Colon (tissue), 2 donors: ENCODE results near the gene CYP11A1.

ENCODE experiments used
- FAIRE-seq: peaks from 2 replicates; lab custom pipeline; 2012; peaks lifted over from hg19 to GRCh38; lab: Jason Lieb, UNC
- donor health status: control.
- donor health status: control.

The CYP11A1 gene

DNA sequence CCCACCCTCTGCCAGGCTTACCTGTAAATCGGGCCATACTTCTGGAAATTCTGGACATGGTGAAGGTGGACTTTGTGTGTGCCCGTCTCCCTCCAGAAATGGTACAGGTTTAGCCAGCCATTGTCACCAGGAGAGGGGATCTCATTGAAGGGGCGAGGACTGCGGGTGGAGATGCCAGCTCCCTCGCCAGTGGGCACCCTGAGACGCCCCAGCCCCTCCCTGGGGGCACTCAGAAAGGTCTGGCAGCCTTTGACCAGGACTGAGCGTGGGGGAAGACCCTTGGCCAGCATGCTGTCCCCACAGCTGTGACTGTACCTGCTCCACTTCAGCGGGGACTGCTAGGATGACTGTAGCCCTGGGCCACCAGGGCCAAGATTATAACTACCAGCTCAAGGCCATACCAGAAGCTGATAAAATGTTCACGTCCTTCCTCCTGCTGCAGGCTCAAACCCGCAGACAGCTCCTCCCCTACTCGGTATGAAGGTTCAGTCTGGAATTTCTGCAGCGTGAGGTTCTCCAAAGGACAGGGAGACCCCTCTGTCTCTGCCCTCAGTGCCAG, at the start of gene CYP11A1:
Gene CYP11A1 (minus strand): TSS at position 351 of the 559 bp plus-strand sequence. CDS start 61 bp downstream, at position 290.
- no peak for FAIRE-seq

DNA sequence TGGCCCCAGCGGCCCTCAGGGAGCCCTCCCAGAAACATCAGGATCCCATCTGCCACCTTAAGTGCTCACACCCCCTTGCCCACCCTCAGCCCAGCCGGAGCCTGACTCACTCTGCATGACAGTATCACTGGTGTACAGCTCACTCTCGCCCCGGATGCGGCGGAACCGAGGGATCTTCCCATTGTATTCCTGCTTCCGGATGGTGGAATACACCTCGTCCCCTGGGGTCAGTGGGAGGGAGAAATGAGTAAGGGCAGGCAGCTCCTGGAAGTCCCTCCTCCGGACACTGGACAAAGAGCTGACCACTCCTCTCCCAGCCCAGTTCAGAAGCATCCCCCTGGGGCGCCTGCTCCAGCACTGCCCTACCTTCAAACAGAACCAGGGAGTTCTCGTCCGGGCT, 49.8 kb upstream of the CYP11A1 start:
- FAIRE-seq, result no peak

DNA sequence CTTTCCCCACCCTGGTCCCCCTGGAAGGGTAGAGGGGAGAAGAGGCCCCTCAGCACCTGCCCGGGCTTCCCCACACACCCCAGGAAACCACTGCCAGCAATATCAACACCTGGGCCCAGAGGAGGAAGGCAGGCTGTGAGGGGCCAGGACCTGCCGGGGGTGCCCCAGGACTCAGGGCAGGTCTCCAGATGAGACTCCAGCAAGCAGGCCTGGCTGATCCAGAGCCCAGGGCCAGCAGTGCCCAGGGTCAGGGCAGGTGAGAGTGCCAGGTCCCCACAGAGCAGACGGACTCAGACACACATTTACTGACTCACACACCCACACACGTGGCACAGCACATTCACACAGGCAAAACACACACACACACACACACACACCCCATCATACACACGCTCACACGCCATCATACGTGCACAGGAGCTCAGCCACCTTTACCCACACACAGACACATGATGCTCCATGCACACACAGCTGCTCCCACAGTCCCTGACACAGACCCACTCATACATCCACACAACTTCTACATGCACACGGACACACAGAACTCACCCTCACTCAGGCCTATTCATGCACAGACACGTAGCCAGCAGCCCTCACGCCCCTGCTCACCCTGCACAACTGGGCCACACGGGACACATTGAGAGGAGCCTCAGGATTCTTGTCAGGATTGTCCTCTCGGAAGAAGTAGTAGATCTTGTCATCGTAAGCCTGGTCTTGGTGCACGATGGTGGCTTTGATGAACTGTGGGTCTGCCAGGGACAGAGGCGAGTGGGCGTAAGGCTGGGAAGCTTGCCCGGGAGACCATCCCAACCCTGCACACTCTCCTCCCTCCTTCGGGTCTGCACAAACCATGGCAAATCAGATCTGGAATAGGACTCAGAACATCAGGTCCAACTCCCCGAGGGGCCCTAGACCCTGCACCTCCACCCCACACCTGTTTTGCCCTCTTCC, 48.8 kb upstream of the CYP11A1 start:
- FAIRE-seq, result no peak

DNA sequence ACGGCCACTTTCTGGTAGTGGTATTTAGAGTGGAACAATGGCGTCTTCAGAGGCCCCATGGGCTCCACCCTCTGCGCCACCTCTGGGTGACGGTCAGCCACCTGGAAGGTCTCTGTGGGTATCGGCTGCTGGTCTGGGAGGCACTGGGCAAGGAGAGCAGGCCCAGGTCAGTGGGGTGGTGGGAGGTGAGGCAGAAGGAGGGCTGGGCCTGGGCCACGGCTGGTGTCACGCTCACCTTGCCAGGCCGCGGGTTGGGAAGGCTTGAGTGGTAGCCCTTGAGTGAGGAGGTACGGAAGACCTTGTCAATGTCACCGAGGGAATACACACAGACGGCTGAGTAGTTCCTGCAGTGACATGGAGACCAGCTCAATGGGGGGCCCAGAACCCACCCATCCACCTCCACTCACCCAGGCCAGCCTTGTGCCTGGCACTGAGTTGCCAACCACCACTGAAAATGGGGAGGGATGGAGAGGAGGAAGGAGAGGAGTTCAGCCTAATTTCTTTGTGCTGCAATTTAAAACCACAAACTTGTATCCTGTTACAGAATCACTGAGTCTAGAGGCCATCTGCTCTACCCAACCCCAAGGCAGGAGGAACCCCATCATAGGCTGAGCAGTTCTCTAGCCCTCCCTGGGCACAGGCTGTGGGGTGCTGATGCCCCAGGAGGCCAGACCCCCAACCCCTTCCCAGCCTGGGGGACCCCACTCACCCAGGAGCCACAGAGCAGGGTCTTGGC, 47.3 kb upstream of the CYP11A1 start:
- FAIRE-seq, result no peak

DNA sequence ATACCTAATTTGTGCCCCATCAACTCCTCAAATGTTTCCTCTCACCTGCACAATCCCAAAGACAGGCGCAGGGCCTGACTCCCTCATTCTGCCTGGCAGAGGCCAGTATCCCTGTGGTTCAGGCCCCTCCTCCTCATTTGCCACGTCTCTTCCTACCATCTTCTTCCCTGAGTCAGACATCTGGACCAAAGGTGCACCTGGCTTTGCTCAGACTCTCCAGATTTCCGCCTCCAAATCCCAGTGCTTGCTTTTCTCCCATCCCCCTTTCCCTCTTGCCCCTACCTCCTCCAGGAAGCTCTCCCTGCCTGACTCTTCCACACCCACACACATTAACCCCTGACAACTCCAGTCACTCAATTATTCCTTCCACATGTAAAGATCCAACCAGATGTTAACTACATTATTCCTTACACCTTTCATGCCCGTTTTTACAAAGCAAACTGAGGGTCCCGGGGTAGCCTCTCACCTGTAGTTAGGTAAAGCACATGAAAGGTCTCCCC, 46.7 kb upstream of the CYP11A1 start:
- FAIRE-seq, result no peak

DNA sequence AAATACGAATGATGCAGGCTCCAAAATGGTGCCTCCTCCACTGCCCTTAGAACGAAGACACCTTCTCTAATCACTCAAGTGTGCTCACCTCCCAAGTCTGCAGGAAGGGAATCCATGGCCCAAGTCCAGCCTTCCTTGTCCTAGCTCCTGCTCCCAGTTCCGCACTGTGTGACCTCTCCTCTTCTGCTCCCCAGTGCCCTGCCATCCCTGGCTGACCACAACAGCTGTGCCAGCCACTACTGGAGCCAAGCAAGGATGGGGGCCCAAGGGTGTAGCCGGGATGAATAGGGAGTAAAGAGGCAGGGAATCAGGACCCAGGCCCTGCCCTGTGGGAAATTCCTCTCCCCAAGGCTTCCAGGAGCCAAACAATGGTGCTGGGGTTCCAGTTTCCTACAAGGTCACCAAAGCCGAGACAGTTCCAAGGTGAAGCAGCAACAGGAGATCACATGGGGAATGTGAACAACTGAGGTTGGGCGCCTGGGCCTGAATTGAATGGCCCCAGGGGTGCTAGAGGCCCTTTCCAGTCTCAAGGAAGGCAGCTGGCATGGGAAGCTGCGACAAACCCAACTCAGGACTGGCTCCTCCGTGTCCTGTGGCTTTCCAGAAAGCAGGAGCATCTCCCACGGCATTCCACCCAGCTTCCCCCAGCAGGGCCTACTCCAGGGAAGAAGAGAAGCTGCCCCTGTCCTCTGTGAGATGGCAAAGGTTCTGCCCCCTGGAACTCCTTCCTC, 46.1 kb upstream of the CYP11A1 start:
- no peak for FAIRE-seq

DNA sequence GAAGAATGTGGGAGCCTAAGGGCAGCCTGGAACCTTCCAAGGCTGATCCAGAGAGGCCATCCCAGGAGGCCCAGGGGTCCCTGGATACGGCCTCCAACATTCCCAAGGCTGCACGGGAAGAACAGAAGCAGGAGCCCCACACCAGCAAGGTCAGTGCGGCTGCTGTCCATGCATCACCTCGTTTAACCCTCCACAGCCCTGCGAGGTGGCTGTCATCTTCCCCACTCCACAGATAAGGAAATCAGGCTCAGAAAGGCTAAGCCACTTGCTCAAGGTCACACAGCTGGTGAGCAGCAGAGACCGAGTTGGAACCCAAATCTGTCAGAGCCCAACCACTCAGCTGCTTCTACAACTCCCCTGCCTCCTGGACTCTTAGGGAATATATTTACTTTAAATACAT, 44.7 kb upstream of the CYP11A1 start:
- FAIRE-seq, result no peak

DNA sequence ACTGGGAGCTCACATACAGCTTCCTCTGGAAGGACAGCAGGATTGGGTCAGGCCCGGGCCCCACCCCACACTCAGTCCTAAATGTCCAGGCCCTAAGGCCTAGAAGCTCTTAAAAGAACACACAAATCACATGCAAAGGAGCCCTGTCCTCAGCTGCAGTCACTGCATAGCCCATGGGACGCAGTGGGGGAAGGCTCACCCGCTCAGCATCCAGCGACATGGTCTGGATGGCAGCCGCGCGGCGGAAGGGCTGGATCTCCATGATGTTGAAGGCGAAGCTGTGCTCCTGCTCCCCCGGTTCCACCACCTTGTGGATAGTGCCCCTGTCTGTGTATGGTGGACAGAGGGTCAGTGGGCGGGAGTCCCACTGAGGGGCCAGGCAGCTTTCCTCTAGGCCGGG, 44.2 kb upstream of the CYP11A1 start:
- FAIRE-seq, result no peak

DNA sequence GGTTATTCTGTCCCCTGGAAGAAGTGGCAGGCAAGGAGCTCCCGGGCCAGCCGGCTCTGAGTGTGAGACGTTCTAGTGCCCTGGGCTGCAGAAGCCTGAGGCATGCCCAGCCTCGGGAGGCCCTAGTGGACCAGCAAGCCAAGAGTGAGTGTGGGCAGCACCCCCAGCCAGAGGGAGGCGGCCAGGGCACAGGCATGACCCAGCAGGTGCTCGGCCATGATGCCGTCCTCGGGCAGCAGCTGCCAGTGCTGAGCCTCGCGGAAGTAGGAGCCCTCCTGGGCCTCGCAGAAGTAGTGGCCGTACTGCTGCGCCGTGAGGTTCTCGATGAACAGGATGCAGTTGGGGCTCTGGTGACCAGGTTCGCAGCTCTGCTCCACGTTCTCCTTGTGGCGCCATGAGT, 43.1 kb upstream of the CYP11A1 start:
- FAIRE-seq, result no peak

DNA sequence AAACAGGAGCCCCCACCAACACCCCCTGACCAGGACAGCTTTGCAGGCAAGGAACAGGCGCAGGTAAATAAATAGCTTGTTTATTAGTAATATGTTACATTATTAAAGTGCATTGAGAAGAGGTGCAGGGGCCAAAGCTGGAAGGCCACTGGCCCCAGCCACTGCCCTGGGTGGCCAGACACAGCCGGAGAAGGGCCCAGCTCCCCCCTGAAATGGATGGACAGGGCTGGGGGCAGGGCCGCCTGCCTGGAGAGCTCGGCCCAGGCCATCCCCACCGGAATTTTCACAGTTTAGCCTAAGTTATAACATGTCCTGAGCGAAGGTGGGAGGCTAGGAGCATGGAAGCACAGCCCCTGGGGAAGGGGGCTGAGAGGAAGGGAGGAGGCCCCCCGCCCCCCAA, 41.8 kb upstream of the CYP11A1 start:
- no peak for FAIRE-seq

DNA sequence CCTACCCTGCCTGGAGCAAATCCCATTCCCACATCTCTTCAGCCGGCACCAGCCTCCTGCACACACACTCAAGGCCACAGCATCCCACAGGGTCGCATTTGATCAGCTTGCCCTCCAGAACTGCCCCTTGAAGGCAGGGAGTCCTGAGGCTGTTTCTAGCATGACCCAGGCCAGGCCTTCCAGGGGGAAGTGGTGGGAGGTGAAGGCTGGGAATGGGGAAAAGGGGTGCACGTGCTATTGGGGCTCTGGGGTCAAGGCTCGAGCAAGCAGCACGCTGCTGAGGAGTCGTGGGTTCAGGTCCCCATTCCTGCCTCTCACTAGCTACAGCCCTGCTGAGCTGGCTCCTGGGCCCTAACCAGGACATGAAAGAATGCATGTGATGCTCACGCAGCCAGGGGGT, 41.4 kb upstream of the CYP11A1 start:
- no peak for FAIRE-seq

DNA sequence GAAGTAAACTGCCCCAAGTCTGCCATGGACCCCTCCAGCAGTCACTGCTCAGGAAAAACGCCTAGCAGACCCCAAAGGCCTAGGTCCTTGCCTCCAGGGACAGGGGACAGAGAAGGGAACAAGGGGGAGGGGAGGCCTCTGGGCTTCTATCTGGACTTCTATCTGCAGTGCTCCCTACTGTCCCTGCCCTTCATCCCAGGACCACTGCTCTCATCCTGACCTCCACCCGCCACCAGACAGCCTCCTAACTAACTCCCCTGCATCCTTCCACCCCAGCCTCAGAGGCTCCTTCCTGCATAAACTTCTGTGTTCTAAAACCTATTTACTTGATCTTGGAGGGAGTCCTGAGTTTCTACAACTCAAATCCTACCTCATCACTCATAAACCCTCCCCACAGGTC, 40.9 kb upstream of the CYP11A1 start:
- no peak for FAIRE-seq

DNA sequence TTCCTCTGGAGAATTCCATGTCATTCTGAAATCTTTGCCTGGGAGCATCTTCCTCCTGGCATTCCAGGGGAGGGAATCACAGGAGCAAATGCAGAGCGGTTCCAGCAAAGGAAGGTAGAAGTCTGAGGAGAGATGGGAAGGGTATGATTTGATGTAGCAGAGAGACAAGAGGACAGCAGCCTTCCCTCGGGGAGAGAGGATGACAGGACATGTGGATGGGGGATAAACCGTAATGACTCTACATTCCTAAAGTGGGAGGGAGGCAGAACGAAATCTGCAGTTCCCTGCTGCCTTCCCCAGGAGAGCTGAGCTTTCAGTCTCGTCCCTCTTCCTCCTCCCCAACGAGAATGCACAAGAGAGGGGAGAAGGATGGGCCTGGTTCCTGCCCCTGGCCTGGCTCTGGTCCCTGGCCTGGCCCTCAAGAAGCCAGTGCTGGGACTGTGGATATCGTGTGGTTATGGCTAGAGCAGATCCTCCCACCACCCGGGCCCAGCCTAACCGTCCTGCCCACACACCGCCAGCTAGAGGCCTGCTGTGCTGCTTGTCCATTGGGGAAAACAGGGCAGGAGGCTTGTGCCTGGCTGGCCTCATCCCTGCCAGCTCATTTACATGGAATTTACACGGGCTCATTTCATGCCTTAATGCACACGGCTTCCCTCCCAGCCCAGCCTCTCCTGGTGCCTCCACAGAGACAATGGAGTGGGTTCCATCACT, 39.7 kb upstream of the CYP11A1 start:
- FAIRE-seq, result no peak

DNA sequence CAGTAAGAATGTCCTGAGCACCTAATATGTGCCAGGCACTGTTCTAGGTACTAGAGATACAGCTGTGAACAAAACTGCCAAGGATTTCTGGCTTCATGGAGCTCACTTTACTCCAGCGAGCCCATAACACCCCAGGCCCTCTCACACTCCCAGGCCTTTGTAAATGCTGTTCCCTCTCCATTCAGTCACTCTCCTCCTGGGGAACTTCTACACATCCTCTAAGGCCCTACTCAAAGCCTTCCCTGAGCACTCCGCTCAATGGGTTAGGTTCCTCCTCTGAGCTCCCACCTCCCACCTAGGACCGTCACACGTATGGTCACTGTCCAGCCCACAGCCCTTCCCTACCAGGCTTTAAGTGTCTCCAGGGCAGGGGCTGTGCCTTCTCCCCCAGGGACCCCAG, 39.1 kb upstream of the CYP11A1 start:
- no peak for FAIRE-seq

DNA sequence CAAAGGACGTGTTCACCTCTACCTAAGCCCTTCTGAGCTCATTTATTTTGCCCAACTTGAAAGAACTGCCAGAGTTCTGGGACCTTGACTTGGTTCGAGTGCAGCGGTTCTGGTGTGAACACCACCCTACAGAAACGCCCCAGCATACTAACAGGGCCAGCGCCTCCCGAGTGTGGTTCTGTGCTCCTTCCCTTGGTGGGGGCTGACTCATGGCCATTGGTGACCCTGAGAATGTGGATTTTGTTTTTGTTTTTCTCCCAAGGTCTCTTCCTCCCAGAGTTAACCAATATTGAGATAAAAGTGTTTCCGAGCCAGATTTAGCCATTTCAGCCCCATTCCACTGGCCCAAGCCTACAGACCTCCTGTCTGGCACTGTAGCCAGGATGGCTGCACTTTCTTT, 38.4 kb upstream of the CYP11A1 start:
- no peak for FAIRE-seq

DNA sequence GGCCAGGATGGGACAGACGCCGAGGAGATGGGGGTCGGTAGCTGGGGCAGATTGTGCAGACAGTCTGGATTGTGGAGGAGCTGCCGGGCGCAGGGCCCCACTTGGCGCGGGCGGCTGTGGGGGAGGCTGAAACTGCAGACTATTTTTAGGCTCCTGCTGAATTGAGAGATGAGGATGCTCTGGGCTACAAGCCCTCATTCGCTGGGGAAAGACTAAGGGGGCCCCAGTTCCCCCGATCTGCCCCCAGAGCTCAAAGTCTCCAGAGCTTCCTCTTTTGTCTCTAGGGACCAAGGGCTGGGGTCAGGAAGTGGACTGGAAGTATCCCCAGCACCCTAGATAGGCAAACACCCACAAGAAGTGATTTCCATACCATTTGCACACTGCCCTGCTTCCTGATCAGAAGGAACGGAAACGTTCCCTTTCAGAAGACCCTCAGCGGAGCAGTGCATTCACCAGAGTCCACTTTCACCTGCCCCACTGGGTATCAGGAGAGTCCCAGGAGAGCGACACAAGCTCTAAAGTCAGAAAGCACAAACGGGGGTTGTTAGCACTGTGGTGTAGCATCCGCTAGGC, 36.6 kb upstream of the CYP11A1 start:
- FAIRE-seq, result no peak

DNA sequence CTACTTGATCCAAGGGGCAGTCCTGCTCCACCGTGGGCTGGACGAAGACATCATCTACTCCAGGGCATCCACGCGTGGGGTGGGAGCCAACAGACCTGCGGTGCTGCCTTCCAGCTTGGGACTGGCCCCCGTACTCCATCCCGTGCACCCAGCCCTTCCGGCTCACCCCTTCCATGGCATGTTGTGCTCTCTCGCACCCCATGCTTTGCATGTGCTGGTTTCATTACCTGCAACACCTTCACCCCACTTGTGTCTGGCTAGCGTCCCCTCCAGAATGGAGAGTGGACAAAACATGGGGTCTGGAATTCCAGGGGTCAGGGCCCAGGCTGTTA, 36.1 kb upstream of the CYP11A1 start:
- FAIRE-seq, result no peak

DNA sequence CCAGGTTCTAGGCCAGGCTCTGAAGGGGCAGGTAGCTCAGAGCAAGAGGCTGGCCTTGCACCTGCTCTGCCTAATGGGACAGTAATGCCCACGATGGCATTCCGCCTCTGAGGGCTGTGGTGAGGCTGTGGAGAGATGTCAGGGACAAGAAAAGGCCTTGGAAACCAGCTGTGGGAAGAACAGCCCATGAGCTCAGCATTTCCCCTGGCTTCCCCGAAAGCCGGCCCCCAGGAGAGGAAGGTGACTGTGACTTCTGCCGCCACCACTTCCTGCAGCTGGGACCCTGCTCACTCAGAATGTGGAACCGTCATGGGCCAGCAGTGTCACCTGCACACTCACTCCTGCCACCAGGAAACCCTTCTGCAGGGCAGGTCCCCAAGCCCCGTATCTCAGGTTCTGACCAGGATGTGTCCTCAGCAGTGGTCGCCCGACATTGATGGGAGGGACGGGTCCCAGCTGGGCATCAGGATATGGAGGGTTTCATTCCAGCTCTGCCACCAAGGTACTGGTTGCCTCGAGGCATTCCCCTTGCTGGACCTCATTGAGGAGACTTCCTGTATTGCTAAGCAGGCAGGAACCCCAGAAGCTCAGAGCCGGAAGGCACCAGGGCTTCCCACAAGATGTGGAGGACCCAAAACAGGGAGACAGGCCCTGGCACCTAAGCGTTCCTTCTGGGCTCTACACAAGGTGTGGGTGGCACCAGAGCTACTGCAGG, 35.6 kb upstream of the CYP11A1 start:
- no peak for FAIRE-seq

DNA sequence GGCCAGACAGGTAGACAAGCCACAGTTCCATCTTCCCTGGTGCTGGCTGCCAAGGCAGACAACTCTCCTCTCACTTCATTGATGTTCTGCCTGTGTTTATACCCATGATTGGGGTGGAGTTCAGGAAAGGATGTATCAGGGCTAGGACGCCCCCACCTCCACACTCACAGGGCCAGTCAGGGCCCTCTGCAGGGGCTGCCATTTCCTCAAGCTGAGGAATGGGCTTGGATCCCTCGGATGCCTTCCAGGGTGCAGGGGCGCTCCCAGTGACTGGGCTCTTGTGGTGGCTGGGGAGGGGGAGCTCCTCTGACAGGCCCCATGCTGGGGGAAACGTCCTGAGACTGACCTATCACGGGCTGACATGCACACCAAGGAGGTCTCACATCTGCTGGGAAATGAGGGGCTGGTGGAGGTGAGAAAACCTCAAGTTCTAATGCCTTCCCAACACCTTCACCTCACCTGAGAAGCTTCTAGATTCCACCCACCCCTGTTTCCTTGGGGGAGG, 34.9 kb upstream of the CYP11A1 start:
- no peak for FAIRE-seq
